HG03521 (cell line): ENCODE results near the gene ACP4.
"Not testable (repeated sequence)": the region's sequence is repeated elsewhere in the genome, so short reads cannot be mapped to it uniquely, and the experiment has no call there.

Experiments
- ATAC-seq: cut with Tn5 transposase; IDR thresholded peaks from one replicate; pipeline ENCODE4 v1.9.1; 2021; ENCODE audit warnings: mild to moderate bottlenecking, moderate library complexity; ENCODE audit not compliant: unreplicated experiment

Gene ACP4, protein sequence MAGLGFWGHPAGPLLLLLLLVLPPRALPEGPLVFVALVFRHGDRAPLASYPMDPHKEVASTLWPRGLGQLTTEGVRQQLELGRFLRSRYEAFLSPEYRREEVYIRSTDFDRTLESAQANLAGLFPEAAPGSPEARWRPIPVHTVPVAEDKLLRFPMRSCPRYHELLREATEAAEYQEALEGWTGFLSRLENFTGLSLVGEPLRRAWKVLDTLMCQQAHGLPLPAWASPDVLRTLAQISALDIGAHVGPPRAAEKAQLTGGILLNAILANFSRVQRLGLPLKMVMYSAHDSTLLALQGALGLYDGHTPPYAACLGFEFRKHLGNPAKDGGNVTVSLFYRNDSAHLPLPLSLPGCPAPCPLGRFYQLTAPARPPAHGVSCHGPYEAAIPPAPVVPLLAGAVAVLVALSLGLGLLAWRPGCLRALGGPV

DNA sequence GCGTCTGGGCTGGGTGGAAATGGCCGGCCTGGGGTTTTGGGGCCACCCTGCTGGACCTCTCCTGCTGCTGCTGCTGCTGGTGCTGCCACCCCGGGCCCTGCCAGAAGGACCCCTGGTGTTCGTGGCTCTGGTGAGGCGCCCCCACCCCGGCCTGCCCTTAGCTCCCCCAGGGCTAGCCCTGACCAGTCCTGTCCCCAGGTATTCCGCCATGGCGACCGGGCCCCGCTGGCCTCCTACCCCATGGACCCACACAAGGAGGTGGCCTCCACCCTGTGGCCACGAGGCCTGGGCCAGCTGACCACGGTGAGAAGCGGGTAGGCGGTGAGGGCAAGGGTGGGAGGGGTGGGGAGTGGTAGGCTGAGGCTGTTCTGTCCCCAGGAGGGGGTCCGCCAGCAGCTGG lies at the start of gene ACP4:
Gene ACP4 (plus strand): TSS at position 20 of the 400 bp plus-strand sequence. CDS start 0 bp downstream, at position 20.
- no peak for ATAC-seq

DNA sequence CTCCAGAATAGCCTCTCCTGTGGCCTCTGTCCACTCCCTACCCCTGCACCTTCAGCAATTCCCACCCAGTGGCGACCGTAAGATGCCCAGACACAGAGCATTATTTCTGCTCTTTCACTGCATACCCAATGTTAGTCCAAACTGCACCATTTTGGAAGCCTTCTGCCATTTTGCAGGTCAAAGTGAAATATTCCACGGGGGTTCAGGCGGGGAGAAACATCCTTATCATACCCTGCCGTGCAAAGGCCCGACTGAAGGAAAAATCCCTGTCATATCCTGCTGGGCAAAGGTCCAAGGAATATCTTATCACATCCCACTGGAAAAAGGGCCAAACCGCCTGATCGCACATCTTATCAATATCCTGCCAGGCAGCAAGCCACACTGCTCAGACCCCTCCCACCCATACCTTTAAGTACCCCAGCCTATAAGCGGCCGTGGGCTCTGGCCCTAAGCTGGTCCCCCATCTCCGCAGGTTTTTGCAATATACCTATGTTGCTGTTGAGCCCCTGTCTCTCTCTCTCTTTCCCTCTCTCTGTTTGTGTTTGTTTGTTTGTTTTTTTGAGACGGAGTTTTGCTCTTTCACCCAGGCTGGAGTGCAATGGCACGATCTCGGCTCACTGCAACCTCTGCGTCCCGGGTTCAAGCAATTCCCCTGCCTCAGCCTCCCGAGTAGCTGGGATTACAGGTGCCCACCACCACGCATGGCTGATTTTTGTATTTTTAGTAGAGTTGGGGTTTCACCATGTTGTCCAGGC lies 48.9 kb upstream of the ACP4 start:
- ATAC-seq = no peak

DNA sequence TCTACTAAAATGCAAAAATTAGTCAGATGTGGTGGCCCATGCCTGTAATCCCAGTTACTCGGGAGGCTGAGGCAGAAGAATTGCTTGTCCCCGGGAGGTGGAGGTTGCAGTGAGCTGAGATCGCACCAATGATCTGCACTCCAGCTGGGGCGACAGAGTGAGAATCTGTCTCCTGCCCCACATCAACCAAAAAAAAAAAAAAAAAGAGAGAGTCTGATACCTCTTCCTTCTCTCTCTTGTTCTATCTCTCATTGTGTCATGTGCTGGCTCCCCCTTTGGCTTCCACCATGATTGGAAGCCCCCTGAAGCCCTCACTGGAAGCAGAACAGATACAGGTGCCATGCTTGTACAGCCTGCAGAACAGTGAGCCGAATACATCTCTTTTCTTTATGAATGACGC lies 46.7 kb upstream of the ACP4 start:
- ATAC-seq = no peak

DNA sequence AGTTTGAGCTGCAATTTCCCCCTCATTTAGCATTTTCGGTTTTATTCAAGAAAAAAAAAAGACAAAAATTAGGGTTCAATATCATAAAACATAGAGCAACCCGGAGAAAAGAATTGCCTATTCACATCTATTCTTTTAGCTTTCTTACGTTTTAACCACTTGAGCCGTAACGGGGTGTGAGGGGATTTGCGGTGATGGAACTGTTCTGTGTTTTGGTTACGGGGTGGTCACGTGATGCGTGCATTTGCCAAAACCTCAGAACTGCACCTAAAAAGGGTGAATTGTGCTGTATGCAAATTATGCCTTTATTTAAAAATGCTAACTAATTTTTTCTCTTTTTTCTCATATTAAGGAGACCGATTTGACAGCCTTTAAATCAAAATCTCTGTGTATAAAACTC lies 45.0 kb upstream of the ACP4 start:
- ATAC-seq = no peak

DNA sequence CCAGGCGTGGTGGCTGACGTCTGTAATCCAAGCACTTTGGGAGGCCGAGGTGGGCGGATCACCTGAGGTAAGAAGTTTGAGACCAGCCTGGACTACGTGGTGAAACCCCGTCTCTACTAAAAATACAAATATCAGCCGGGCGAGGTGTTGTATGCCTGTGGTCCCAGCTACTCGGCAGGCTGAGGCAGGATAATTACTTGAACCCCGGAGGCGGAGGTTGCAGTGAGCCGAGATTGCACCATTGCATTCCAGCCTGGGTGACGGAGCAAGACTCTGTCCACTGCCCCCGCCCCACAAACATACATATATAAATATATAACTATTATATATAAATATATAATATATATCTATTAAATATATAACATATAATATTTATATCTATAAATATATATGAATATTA lies 43.1 kb upstream of the ACP4 start:
- not testable (repeated sequence) for ATAC-seq

DNA sequence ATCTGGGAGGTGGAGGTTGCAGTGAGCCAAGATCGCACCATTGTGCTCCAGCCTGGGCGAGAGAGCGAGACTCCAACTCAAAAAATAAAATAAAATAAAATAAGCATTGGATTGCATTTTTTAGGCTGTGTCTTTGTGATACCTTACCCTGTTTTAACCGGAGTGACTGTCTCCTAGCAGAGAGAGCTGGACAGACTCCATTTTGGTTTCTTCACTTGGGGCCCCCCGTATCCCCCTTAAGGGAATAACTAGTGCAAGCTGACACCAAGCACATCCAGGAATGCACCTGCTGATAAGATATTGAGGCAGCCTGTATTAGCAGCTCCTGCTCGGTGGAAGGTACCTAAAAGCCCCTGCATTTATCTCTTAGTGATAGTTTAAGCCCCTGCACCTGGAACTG lies 40.7 kb upstream of the ACP4 start:
- no peak for ATAC-seq

DNA sequence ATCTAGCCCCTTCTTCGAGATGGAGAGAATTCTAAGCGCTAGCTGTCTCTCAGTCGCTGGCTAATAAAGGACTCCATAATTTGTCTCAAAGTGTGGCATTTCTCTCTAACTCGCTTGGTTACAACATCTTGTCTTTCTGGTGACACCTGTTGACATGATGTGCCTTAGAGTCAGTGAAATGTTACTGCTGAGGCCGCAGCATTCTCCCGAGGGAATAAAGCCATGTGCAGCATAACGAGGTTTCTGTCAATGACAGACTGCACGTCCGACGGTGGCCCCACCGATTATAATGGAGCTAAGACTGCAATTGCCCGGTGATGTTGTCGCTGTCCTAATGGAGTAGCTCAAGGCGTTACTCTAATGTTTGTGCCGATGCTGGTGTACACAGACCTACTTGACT lies 40.2 kb upstream of the ACP4 start:
- ATAC-seq = no peak

DNA sequence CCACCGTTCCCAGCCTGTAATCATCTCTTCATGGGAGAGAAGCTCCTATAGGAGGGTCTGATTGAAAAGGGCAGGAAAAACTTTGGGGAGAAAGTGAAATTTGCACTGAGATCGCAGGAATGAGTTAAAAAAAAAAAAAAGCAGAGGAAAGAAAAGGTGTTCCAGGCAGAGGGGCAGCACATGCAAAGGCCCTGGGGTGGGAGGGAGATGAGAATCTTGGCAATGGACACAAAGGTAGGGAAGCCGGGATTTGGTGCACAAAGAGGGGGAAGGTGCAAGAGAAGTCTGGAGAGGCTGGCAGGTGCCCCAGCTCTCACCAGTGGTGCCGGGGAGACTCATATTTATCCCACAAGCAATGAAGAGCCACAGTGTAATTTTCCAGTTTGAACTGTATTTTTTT lies 36.3 kb upstream of the ACP4 start:
- ATAC-seq = no peak

DNA sequence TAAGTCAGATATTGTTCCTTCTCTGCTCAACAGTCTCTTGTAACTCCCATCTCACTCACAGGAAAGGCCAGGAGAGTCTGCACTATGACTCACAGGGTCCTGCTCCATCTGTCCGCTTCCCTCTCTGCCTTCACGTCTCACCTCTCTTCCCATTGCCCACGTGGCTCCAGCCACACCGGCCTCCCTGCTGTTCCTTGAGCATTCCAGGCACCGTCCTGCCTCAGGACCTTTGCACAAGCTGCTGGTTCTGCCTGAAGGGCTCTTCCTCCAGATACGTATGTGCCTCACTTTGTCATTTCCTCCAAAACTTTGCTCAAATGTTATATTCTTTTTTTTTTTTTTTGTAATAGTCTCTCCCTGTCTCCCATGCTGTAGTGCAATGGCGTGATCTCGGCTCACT lies 34.0 kb upstream of the ACP4 start:
- not testable (repeated sequence) for ATAC-seq

DNA sequence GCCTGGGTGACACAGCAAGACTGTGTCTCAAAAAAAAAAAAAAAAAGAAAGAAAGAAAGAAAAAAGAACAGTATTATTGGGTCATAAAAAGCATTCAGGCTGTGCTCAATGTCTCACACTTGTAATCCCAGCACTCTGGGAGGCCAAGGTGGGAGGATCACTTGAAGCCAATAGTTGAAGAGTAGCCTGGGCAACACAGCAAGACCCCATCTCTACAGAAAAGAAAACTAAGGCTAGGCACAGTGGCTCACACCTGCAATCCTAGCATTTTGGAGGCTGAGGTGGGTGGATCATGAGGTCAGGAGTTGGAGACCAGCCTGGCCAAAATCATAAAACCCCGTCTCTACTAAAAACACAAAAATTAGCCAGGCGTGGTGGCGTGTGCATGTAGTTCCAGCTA lies 32.6 kb upstream of the ACP4 start:
- not testable (repeated sequence) for ATAC-seq

DNA sequence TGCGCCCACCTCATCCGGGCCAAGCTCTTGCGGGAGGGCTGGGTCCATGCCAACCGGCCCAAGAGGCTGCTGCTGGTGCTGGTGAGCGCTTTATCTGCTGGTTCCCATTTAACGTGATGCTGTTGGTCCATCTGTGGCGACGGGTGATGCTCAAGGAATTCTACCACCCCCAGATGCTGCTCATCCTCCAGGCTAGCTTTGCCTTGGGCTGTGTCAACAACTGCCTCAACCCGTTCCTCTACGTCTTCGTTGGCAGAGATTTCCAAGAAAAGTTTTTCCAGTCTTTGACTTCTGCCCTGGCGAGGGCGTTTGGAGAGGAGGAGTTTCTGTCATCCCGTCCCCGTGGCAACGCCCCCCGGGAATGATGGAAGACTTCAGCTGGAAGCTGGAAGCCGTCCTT lies 31.1 kb upstream of the ACP4 start:
- not testable (repeated sequence) for ATAC-seq

DNA sequence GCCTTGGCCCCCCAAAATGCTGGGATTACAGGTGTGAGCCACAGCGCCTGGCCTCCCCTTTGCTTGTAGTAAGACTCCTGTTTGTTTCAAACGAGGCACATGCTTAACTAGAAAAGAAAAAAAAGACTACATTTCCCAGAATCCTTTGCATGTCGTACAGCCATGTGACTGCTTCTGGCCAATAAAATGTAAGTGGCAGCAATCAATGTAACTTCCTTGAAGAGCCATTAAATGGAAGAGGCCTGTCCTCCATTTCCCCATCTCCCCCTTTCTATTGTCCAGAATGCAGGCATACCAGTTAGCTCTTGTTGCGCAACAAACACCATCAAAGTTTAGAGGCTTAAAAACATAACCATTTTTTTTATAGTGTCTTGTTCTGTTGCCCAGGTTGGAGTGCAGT lies 30.3 kb upstream of the ACP4 start:
- ATAC-seq = no peak

DNA sequence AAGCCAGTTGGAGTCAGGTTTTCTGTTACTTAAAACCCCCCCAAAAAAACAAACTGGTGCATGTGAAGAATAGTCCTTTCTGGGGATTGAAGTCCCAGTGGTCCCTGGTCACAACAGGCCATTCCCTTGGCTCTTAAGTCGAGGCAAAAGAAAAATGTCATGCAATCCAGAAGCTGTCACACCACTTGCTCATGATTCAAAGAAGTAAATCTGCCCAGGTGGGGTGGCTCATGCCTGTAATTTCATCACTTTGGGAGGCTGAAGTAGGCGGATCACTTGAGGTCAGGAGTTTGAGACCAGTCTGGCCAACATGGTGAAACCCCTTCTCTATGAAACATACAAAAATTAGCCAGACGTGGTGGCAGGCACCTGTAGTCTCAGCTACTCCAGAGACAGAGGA lies 28.7 kb upstream of the ACP4 start:
- ATAC-seq = not testable (repeated sequence)

DNA sequence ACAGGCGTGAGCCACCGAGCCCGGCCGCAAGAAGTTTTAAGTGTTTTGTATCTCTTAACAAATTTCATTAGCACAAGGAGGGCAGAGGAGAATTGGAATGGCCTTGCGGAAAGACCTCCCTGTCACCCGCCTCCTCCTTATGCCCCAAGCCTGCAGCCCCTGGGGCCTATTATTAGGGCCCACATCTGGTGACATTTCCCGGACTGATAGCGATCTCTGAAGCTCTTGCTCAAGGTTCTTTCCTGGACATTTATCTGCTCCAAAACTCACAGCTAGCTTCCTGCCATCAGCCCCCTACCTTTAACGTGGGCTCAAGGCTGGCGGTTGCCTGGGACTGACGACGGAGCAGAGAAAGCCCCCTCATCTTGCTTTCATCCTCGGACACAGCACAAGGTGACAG lies 26.7 kb upstream of the ACP4 start:
- ATAC-seq = not testable (repeated sequence)

DNA sequence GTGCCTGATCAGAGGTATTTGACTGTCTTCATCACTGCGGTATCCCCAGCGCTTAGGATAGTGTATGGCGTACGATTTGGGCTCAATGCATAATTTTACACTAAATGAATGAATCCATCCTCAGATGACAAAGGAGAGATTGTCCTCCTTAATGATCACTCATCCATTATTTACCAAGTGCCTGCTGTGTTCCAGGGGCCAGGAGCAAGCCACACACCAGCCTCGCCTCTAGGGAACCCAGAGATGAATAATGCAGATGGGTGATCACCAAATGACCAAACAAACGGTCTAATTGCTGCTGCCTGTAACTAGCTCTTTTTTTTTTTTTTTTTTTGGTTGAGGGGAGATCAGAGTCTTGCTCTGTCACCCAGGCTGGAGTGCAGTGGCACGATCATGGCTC lies 25.8 kb upstream of the ACP4 start:
- ATAC-seq = no peak

DNA sequence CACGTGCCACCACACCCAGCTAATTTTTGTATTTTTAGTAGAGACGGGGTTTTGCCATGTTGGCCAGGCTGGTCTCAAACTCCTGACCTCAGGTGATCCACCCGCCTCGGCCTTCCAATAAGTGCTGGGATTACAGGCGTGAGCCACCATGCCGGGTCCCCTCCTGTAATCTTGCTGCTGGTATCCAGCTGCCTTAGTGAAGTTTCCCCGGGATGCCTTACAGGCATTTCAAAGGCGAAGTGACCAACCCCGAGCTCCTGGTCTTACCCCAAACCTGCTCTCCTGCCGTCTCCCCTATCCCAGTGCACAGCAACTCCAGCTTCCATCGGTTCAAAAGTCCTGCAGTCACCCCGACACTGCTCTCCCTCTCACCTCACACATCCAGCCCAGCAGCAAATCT lies 23.5 kb upstream of the ACP4 start:
- not testable (repeated sequence) for ATAC-seq

DNA sequence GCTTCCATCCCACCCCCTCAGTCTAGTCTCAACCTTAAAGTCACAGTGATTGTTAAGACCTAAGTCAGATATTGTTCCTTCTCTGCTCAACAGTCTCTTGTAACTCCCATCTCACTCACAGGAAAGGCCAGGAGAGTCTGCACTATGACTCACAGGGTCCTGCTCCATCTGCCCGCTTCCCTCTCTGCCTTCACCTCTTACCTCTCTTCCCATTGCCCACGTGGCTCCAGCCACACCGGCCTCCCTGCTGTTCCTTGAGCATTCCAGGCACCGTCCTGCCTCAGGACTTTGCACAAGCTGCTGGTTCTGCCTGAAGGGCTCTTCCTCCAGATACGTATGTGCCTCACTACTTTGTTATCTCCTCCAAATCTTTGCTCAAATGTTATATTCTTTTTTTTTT lies 23.0 kb upstream of the ACP4 start:
- not testable (repeated sequence) for ATAC-seq

DNA sequence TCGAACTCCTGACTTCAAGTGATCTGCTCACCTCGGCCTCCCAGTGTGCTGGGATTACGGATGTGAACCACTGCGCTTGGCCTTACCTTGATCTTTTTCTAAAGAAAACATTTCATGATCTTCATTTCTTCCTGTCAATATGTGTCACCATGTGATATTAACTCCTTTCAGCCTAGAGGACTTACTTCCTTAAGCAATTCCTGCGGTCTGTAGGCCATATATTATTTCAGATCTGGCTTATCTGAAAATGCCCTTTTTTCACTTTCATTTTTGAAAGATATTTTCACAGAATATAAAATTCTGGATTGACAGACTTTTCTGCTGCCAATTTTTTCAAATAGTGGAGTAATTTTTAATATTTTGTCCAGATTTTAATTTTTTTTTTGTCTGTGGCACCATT lies 21.9 kb upstream of the ACP4 start:
- no peak for ATAC-seq

DNA sequence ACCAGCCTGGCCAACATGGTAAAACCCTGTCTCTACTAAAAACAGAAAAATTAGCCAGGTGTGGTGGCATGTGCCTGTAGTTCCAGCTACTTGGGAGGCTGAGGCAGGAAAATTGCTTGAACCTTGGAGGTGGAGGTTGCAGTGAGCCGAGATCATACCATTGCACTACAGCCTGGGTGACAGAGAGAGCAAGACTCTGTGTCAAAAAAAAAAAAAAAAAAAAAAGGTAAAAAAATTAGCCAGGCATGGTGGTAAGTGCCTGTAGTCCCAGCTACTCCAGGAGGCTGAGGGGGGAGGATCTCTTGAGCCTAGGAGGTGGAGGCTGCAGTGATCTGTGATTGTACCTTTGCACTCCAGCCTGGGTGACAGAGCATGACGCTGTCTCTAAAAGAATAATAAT lies 20.1 kb upstream of the ACP4 start, which contains the start of gene GPR32:
Gene GPR32 (plus strand): TSS at position 301 of the 400 bp plus-strand sequence. CDS start 137 bp downstream, outside the sequence.
- ATAC-seq = not testable (repeated sequence)

DNA sequence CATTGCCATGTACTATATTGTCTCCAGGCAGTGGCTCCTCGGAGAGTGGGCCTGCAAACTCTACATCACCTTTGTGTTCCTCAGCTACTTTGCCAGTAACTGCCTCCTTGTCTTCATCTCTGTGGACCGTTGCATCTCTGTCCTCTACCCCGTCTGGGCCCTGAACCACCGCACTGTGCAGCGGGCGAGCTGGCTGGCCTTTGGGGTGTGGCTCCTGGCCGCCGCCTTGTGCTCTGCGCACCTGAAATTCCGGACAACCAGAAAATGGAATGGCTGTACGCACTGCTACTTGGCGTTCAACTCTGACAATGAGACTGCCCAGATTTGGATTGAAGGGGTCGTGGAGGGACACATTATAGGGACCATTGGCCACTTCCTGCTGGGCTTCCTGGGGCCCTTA lies 19.3 kb upstream of the ACP4 start:
- ATAC-seq = no peak

DNA sequence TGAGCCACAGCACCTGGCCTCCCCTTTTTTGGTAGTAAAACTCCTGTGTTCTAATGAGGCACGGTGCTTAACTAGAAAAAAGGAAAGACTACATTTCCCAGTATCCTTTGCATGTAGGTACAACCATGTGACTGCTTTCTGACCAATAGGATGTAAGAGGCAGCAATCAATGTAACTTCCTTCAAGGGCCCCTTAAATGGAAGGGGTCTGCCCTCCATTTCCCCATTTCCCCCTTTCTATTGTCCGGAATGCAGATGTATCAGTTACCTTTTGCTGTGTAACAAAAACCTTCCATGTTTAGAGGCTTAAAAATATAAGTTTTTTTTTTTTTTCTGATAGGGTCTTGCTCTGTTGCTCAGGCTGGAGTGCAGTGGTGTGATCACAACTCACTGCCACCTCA lies 17.7 kb upstream of the ACP4 start:
- no peak for ATAC-seq

DNA sequence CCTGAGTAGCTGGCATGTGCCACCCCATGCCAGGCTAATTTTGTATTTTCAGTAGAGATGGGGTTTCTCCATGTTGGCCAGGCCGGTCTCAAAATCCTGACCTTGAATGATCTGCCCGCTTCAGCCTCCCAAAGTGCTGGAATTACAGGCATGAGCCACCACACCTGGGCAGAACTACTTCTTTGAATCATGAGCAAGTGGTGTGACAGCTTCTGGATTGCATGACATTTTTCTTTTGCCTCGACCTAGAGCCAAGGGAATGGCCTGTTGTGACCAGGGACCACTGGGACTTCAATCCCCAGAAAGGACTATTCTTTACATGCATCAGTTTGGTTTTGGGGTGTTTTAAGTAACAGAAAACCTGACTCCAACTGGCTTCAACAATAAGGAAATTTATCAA lies 17.3 kb upstream of the ACP4 start:
- not testable (repeated sequence) for ATAC-seq
